Measurements from ENCODE around the gene SCN1B. TPM values are rescaled to one million over a fixed set of nuclear protein-coding genes. Genes with fewer than 3 reads are reported as not detected.

The SCN1B gene
- total RNA-seq, 4 donors from 2014 or later = 0.60 to 14.2 (median 3.2) TPM

- intact Hi-C loops (cut with DNase I; ENCODE audit: low total_unique reads) = no loop called here
- Histone ChIP-seq H3K4me1 (no peaks in the 10 kb centered on the region), H3K36me3 (no peaks in the 10 kb centered on the region), H3K4me3 (no peak overlapping the region), H3K27me3 (no peaks in the 10 kb centered on the region), H3K27ac (no peak overlapping the region), H3K9me3 (no peaks in the 10 kb centered on the region)
- 63% methylated on average over 8 of the region's 8 CpGs; no CpG with 5 or more reads in 1 of the 2 donors for WGBS, 2 donors (ENCODE audit: low coverage in 1 of 2)
- in situ Hi-C loops (cut with MboI; ENCODE audit: low pct_ligation_motif_present in 1 of 4, low pct_unique_long_range_greater_than_20kb in 1 of 4, low sequenced_read_pairs in 3 of 4) = no loop called here
- TF ChIP-seq POLR2A (IDR thresholded peaks at IDR 0.05) = no peak
- no peak for DNase-seq
These were observed 46.4 kb downstream of the SCN1B start for GRCh38 chr19:35076657-35077056.

- in situ Hi-C loops (cut with MboI; ENCODE audit: low pct_ligation_motif_present in 1 of 4, low pct_unique_long_range_greater_than_20kb in 1 of 4, low sequenced_read_pairs in 3 of 4) = no loop called here
- no peak overlapping the region for H3K27ac ChIP-seq
These were observed 47.3 kb downstream of the SCN1B start for GRCh38 chr19:35077411-35078223.

GRCh38 chr19:35079826-35080225 lies 49.6 kb downstream of the SCN1B start:
- intact Hi-C loops (cut with DNase I; ENCODE audit: low total_unique reads) = no loop called here
- no peak for TF ChIP-seq POLR2A (IDR thresholded peaks at IDR 0.05)
- no peak for TF ChIP-seq POLR2AphosphoS5 (IDR thresholded peaks at IDR 0.05)
- TF ChIP-seq CTCF (IDR thresholded peaks at IDR 0.05) = no peak
- no peak for TF ChIP-seq EP300 (IDR thresholded peaks at IDR 0.05; ENCODE audit: low read depth)
- no peaks in the 10 kb centered on the region for H3K27me3 ChIP-seq
- no peak overlapping the region for H3K27ac ChIP-seq
- no peaks in the 10 kb centered on the region for H3K9me3 ChIP-seq
- no peaks in the 10 kb centered on the region for H3K4me1 ChIP-seq
- no peak overlapping the region for H3K4me3 ChIP-seq
- in situ Hi-C loops (cut with MboI; ENCODE audit: low pct_ligation_motif_present in 1 of 4, low pct_unique_long_range_greater_than_20kb in 1 of 4, low sequenced_read_pairs in 3 of 4) = no loop called here
- H3K36me3 ChIP-seq = no peaks in the 10 kb centered on the region
- WGBS, 2 donors (ENCODE audit: low coverage in 1 of 2) = 85% methylated on average over 14 of the region's 14 CpGs; no CpG with 5 or more reads in 1 of the 2 donors
- DNase-seq = no peak

More at GRCh38 chr19:35077411-35078223, 47.3 kb downstream of the SCN1B start:
- TF ChIP-seq POLR2AphosphoS5 (IDR thresholded peaks at IDR 0.05) (no peak), POLR2A (IDR thresholded peaks at IDR 0.05) (no peak), EP300 (IDR thresholded peaks at IDR 0.05; ENCODE audit: low read depth) (no peak), CTCF (IDR thresholded peaks at IDR 0.05) (no peak)
- no peak for DNase-seq
- H3K27me3 ChIP-seq = no peaks in the 10 kb centered on the region
- no peaks in the 10 kb centered on the region for H3K36me3 ChIP-seq
- no peaks in the 10 kb centered on the region for H3K4me1 ChIP-seq
- H3K4me3 ChIP-seq = no peak overlapping the region
- H3K9me3 ChIP-seq = no peaks in the 10 kb centered on the region
- intact Hi-C loops (cut with DNase I; ENCODE audit: low total_unique reads) = no loop called here
- 70 to 89% methylated on average over 2 to 17 of the region's 17 CpGs for WGBS, 2 donors (ENCODE audit: low coverage in 1 of 2)

GRCh38 chr19:35080613-35081170 lies 50.4 kb downstream of the SCN1B start:
- intact Hi-C loops (cut with DNase I; ENCODE audit: low total_unique reads) = no loop called here
- WGBS, 2 donors (ENCODE audit: low coverage in 1 of 2) = 92% methylated on average over 9 of the region's 16 CpGs; no CpG with 5 or more reads in 1 of the 2 donors
- no peak overlapping the region for H3K27ac ChIP-seq
- in situ Hi-C loops (cut with MboI; ENCODE audit: low pct_ligation_motif_present in 1 of 4, low pct_unique_long_range_greater_than_20kb in 1 of 4, low sequenced_read_pairs in 3 of 4) = no loop called here
- DNase-seq = no peak
- no peak for TF ChIP-seq POLR2A (IDR thresholded peaks at IDR 0.05)
- TF ChIP-seq EP300 (IDR thresholded peaks at IDR 0.05; ENCODE audit: low read depth) = no peak
- no peak for TF ChIP-seq CTCF (IDR thresholded peaks at IDR 0.05)
- TF ChIP-seq POLR2AphosphoS5 (IDR thresholded peaks at IDR 0.05) = no peak
- H3K4me3 ChIP-seq = no peak overlapping the region
- no peaks in the 10 kb centered on the region for H3K9me3 ChIP-seq
- no peaks in the 10 kb centered on the region for H3K27me3 ChIP-seq
- no peaks in the 10 kb centered on the region for H3K36me3 ChIP-seq
- no peaks in the 10 kb centered on the region for H3K4me1 ChIP-seq

Measured in transverse colon (tissue), 4 donors.